SK-N-SH treated with all-trans-retinoic acid at 6 μM for 48 hours (cell line): Measurements from ENCODE around the gene CDKN2B-AS1.

Experiments
- CREB5 ChIP-seq: fragments of 250-450 bp; sonication (Bioruptor Pico); IDR thresholded peaks from 2 replicates; pipeline ENCODE4 v1.5.1; 2020; ENCODE audit warnings: low read depth, mild to moderate bottlenecking, moderate library complexity
- GLIS3 ChIP-seq: fragments of 250-450 bp; sonication (Bioruptor Pico); IDR thresholded peaks from 2 replicates; pipeline ENCODE4 v1.5.0; 2020; ENCODE audit warnings: mild to moderate bottlenecking, moderate library complexity
- ISL1 ChIP-seq: fragments of 250-450 bp; sonication (Bioruptor Pico); IDR thresholded peaks from 2 replicates; pipeline ENCODE4 v2.1.2; 2022; ENCODE audit warnings: mild to moderate bottlenecking, moderate library complexity
- PATZ1 ChIP-seq: fragments of 250-450 bp; sonication (Bioruptor Pico); IDR thresholded peaks from 2 replicates; pipeline ENCODE4 v1.8.0; 2020; ENCODE audit warnings: mild to moderate bottlenecking, moderate library complexity, borderline replicate concordance
- ZFP30 ChIP-seq: fragments of 450-650 bp; formaldehyde crosslinking; IDR thresholded peaks from 2 replicates; pipeline ENCODE4 v1.5.0; 2022; ENCODE audit warnings: mild to moderate bottlenecking, moderate library complexity

GRCh38 chr9:22148528-22148875, 153.9 kb downstream of the CDKN2B-AS1 start:
- no peak for TF ChIP-seq ZFP30 (CRISPR knock-in tag)
- TF ChIP-seq ISL1 (CRISPR knock-in tag): no peak
- no peak for TF ChIP-seq CREB5 (CRISPR knock-in tag)
- no peak for TF ChIP-seq GLIS3 (CRISPR knock-in tag)
- TF ChIP-seq PATZ1 (CRISPR knock-in tag): no peak
